GM19452 (cell line): ENCODE measurements around the gene WDR33.

Source experiments
- ATAC-seq: cut with Tn5 transposase; IDR thresholded peaks from one replicate; pipeline ENCODE4 v1.9.1; 2021; ENCODE audit not compliant: unreplicated experiment

Gene WDR33

DNA sequence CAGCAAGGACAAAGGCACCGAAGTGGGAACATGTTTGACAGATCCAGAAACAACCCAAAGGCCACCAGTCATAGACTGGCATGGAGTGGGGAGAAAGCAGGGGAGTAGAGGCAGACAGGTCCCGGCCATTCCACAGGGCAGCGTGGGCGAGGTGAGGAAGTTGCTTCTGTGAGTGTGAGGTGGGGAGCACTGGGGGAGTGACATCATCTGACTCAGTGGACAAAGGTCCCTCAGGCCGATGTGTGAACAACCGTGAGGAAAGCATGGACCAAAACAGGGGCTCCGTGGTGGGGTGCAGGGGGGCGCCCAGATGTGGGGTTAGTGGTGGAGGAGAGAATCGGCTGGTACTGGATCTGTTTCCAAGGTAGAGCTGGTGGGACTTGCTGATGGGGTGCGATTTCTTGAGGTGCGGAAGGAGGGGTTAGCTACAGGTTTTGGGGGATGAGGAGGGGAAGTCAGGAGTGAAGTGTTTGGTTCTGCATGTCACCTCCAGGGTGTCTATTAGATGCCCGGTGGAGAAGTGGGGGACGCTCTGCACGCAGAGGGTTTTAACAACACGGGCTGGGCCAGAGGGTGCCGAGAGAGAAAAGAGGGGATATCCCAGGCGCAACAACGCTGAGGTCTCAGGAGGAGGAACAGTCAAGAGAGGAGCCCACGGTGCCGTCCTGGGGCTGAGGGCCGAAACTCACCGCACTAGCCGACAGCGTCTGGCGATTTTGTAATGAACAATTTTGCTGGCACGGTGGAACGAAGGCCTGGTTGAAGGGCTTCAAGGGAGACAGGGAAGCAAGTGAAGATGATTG is 112.2 kb downstream of the WDR33 start:
- no peak for ATAC-seq

DNA sequence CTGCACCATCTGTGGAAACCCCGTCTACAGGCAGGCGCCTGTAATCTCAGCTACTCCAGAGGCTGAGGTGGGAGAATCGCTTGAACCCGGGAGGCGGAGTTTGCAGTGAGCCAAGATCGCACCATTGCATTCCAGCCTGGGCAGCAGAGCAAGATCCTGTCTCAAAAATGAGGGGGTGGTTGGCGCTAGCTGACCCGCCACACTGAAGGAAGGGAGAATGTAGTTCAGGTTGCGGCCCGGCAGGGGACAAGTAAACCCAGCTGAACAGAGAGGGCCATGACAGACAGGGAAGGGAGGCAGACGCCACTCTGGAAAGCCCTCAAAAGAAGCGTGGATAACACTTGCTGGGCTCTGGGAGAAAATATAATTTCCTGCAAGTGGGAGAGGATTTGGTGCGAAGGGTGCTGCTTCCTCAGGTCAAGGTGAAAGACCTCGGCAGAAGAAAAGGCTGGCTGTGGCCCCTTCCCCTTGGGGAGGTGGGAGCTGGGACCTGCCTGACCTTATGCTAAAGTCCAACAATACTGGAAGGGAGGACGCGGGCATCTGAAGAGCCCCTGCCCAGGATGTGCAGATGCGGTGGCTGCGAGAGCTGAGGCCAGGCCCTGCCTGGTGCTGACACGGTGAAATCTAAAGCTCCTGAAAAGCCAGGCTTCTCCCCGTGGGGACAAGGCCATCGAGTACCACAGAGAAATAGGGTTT is 113.3 kb downstream of the WDR33 start:
- no peak for ATAC-seq

DNA sequence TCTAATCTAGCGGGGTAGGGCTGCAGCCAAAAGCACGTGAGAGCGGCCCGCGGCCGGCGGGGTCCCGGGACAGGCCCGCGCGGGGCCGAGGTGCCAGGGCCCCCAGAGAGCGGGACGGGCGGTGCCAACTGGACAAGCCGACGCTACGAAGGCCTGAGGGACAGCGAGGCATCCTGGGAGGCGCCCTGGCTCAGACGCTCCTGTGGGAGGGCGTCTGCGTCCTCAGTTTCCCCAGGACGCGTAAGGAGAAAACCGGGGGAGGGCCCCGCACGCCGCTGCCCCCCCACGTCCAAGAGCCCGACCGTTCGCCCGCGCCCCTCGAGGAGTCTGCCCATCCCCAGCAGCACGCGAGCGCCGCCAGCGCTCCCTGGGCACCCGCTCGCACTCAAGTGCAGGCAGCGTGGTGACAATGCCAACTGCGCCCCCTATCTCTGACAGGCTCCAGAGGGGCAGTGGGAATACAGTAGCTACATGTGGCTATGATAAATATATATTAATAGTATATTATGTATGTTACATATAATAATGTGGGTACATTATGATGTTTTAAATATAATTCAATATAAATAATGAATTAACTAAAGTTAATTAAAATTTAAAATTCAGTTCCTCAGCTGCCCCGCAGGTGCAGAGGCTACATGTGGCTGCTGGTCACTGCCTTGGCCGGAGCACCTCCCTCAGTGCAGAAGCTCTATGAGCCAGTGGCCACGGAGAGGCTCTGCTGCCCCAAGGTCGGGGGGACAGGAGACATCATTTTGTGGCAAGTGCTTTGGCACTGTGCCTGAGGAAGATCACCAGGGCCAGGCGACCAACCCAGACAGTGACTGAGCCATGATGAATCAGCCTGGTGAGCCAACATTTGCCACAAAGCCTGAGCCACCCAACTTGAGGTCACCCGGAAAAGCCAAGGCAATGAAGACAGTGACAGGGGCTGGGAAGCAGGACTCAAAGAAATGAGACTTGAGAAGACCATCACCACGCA is 115.2 kb downstream of the WDR33 start:
- no peak for ATAC-seq

DNA sequence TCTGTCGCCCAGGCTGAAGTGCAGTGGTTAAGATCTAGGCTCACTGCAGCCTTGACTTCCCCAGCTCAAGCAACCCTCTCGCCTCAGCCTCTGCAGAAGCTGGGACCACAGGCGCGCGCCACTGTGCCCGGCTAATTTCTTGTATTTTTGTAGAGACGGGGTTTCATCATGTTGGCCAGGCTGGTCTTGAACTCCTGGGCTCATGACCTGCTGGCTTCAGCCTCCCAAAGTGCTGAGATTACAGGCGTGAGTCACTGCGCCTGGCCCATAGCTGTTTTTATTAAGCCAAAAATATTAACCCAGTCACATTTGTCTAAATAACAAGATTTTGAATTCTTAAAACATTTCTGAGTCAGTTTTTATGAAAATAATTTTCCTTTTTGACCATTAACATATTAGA is 116.0 kb downstream of the WDR33 start:
- ATAC-seq = no peak

DNA sequence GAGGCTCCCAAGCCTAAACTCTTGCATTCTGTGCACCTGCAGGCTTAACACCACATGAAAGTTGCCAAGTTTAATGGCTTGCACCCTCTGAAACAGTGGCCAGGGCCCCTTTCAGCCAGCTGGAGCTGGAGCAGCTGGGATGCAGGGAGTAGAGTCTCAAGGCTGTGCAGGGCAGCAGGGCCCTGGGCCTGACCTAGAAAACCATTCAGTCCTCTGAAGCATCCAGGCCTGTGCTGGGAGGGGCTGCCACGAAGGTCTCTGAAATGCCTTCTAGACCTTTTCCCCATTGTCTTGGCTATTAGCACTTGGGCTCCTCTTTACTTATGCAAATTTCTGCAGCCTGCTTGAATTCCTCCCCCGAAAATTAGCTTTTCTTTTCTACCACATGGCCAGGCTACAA is 120.3 kb downstream of the WDR33 start:
- ATAC-seq = no peak

DNA sequence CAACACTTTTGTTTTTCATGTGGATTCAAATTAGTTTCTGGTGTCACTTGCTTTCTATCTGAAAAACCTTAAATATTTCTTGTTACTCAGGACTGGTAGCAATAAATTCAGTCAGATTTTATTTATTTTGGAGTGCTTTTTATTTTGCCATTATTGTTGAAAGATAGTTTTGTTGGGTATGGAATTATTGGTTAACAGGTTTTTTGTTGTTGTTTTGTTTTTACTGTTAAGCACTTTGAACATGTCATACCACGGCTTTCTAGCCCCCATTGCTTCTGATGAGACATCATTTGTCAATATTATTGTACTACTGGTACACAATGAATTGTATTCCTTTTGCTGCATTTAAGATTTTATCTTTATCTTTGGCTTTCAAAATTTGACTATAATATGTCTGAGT is 122.6 kb downstream of the WDR33 start:
- no peak for ATAC-seq

DNA sequence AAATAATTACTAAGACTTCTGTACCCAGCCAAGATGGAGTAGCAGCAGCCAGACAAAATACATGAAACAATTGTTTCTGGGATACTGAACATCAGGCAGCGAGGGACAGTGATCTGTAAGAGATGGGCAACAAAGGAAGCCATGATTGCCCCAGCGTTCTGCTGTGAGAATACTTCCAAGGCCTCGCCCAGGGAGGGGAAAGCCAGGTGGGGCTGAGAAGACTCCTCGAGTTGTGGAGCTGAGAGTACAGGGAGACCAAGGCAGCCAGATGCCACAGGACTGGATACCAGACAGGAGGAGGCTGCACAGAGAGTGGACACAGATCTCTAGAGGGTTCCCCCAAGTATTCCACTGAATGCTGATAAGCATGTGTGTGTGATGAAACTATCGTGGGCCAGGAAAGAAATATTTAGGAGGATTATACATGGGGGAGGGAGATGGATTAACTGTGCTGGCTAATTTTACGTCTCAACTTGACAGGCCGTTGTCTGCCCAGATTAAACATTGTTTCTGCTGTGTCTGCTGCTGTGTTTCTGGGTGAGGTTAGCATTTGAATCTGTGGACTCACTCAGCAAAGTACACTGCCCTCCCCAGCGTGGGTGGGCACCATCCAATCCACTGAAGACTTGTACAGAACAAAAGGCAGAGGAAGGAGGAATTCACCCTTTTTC is 125.4 kb downstream of the WDR33 start:
- ATAC-seq = no peak

DNA sequence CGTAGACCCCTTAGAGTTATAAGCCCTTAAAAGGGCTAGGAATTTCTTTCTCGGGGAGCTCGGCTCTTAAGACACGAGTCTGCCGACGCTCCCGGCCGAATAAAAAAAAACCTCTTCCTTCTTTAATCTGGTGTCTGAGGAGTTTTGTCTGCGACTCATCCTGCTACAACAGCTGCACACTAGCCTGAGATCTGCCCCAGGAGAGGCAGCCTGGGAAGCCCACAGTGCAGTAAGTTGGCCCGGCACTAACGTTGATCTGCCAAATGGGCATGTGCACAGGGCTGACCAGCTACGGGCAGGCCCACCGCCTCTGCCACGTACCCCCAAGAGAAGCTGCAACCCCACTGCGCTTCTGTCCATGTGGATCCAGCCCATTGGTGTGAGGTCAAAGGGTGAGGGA is 127.2 kb downstream of the WDR33 start:
- no peak for ATAC-seq

DNA sequence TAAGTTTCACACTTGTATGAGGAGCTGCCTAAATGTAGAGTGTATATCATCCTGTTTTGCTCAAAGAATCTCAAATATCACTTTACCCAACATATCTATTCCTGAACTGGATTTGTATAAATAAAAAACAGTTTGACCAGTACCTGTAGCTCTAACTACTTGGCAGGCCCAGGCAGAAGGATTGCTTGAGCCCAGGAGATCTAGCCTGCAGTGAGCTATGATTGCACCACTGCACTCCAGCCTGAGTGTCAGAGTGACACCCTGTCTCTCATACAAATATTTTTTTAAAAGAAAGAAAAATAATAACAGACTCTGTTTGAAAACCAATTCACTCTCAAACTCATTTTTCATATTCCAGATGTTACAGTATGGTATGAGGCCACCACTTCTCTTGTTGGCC is 127.9 kb downstream of the WDR33 start:
- no peak for ATAC-seq

DNA sequence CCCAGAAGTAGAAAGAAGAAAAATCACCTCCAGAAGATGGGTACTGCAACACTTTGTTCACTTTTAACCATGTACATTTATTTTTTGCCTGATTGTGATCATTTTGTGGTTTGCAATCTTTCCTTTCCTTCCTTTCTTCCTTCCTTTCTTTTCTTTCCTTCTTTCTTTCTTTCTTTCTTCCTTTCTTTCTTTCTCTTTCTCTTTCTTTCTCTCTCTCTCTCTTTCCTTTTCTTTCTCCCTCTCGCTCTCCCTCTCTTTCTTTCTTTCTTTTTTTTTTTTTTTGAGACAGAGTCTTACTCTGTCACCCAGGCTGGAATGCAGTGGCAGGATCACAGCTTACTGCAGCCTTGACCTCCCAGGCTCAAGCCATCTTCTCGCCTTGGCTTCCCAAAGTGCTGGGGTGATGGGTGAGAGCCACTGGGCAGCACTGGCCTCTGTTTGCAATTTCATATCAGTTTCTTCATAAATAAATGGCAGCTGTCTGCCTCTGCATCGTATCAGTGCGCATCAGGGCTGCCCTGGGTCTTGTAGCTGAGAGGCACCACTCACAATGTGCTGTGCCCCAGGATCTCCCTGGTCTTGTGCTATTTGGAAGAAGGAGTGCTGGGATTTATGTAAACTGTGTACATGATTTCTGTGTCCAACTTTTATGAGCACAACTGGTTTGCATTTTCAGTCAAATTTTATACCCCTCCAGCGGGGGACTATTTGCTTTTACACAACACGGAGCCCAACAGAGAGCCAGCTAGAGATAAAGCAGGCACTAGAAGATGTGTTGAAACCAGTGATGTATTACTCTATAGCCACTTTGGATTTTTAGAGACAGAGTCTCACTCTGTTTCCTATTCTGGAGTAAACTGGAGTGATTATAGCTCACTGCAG is 128.8 kb downstream of the WDR33 start:
- no peak for ATAC-seq

DNA sequence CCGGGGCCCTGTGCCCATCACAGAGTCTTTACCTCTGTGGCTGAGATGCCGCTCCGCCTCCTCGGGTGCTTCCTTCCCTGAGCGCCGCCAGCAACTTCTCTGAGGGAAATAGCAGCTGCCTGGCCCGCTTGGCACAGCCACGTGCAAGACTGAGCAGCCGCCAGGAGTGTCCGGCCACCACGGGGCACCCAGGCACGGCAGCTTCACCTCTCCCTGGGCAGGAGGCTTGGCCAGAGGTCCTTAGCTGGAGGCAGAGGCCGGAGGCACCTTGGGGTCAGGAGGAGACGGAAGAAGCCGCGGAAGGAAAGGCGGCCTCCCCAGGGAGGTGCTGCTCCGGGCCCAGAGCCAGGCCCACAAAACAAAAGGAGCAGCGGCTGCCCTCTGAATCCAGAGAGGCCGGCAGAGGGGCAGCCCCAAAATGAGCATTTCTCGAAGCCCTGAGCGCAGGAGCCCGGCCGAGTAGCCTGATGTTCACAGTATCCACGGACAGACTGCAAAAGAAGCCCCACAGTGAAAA is 129.6 kb downstream of the WDR33 start:
- no peak for ATAC-seq

DNA sequence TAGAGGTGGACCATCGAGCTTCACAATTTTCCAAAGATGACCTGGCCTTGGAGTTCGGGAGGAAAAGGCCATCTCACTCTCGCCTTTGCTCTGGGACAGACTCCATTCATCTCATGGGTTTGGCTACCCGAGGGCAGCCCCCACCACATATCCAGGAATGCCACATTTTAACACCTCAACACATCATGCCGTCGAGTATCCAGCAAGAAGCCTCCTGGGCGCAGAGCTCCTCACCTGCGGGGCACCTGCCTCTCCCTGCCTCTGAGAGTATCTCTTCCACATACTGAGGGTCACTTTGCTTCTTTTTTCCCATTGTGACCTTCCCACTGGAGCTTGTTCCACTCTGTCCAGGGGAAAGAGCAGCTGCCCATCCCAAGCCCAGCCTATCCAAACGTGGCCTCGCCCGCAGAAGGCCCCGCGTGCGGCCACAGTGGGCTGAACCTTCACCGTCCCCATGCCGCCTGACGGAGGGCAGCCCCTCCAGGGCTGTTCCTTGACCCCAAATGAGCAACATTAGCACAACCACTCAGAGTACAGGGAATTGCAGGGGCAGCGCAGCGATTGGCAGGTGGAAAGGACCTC is 130.2 kb downstream of the WDR33 start:
- ATAC-seq = no peak

DNA sequence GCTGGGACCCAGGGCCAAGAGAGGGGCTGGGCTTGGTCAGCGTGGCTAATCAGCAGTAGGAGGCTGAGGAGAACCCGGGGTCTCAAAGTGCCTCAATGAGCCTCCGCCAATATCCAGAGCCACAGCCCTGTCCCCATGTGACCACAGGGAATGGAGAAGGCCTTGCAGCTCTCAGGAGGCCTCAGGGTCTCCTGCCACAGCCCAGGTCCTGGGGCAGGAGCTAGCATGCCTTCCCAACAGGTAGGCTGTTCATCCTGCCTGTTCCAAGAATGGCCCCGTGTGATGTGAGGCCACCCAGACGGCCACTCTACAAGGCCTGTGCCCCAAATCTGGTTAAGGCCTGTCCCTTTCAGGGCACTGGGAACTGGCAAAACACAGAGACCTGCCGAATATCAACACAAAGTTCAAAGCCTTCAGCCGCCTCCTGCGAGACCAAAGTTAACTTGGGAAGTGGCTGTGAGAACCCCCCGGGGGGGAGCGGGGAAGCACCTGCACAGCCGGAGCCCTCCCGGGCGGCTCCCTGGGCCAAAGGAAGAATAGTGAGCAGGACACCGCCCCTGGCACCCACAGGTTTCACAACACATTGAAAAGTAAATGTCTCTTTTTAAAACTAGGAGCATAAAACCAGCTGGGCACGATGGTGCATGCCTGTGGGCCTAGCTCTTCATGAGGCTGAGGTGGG is 131.2 kb downstream of the WDR33 start:
- no peak for ATAC-seq

DNA sequence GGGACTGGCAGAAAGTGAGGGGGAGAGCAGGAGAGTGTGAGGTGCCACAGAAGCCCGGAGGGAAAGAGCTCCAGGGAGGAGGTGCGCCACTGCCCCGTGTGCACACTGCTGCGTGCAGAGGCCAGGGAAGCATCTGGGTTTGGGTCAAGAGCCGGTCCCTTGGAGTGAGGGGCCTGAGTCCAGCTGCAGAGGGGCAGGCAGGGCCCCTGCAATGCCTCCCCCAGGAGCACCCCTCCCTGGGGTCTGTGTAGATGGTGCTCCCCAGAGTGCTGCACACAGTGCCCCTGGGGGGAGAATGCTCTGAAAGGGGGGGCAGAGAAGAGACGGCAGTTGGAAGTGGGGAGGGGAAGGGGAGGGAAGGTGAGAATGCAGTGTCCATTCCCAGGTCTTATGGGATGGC is 132.0 kb downstream of the WDR33 start:
- ATAC-seq = no peak

DNA sequence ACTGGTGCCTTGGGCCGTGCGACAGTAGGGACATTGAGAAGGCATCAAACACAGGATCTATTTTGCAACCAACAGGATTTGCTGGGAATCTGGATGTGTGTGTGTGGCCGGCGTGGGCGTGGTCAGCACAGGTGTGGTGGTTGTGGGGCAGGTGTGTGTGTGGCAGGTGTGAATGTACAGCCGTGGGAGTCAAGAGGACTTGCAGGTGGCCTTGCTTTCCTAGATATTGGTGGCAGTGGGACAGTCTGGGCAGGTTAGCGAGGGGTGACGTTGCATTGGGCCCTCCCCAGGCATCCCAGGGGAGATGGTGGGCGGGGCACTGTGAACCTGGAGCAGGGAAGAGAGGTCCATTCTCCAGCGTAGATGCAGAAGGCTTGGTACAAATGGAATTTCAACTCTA is 132.4 kb downstream of the WDR33 start:
- ATAC-seq = no peak

DNA sequence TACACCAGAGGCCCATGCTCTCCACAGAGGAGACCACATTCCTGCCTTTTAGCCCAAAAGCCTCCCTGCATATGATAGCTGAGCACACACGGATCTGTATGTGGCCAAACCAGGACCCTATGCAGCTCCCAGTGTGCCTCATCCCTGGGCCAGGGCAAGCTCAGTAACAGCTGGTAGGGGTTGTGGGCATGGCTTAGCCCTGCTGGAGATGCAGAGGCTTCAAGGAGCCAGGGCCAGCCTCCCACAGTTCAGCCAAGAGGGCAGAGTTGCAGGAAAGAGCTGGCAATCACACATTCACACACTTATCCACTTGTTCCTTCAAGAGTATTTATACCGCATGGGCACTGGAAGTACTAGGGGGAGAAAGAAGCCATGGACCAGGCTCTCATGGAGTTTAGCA is 134.1 kb downstream of the WDR33 start:
- ATAC-seq = no peak

DNA sequence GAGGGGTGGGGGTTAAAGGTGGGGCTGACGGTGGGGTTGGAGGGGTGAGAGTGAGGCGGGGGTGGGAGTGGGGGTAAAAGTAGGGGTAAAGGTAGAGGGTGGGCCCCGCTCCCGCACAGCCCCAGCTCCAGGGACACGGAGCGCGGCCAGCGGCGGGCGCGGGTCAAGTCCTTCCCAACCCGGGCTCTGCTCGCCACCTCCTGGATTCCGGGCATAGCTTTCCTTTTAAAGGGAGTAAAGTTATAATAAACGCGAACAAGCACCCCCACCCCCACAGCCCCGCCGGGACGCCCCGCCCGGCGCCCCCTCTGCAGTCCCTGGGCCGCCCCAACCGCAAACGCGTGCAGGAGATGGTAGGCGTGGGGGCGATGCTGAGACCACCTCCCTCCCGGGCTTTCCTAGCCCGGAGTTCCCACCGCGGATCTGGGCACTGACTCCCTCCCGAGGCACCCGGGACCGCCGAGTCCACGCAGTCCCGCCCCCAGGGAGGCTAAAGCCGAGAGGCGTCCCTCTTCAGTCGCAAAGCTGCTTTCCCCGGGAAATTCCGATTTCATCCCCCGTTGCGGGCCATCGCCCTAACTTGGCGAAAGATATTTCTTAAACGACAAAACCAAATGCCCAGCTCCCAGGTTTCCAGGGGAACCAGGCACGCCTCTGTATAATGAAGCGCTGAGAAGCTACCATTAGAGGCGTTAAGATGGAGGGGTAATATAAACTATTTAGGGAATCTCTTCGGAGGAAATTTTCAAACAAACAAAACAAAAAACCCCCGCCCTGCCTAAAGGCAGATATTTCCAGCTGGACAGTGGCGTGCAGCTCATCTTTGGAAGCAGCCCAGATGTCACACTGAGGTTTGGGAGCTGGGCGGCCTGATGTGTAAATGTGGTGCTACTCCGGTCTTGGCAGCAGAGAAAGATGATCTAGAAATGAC is 135.4 kb downstream of the WDR33 start, which contains the start of gene LIMS2:
Gene LIMS2, minus strand, starts transcription at position 200 of the 931 bp plus-strand sequence. CDS start 506 bp downstream, outside the sequence.
- ATAC-seq = no peak
